ENCODE measurements around the gene CYSTM1.

DNA sequence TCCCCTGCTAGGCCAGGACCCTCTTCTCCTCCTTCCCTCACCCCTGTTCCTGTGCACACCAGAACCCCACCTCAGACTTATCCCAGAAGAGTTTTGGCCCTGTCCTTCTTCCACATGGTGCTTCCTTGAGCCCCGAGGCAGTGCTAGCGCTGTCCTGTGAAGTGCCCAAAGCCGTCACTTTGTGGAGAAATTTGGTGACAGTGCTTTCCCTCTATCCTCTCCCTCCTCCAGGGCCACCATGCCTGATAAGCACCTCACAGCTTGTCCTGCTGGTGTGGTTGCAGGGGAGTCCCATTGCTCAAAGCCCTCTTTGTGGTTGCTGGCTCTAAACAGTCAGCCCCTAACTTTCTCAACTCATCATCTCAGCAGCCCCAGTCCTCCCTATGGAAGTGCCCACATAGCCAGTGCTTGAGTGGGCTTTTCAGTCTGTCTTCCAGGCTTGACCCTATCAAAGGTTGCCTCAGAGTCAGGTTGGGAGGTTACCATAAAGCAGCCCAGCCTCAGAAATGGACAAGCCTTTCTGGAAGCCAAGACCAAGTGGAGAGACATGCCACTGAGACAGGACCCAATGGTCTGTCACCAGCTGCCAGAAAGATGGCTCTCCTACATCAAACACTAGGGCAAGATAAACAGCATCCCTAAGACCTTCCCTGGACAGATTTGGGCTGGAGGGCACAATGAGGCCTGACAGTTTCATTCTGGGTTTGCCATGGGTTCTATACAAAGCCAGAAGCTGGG is 31.3 kb upstream of the CYSTM1 start:
- TF ChIP-seq, protein P1, sequence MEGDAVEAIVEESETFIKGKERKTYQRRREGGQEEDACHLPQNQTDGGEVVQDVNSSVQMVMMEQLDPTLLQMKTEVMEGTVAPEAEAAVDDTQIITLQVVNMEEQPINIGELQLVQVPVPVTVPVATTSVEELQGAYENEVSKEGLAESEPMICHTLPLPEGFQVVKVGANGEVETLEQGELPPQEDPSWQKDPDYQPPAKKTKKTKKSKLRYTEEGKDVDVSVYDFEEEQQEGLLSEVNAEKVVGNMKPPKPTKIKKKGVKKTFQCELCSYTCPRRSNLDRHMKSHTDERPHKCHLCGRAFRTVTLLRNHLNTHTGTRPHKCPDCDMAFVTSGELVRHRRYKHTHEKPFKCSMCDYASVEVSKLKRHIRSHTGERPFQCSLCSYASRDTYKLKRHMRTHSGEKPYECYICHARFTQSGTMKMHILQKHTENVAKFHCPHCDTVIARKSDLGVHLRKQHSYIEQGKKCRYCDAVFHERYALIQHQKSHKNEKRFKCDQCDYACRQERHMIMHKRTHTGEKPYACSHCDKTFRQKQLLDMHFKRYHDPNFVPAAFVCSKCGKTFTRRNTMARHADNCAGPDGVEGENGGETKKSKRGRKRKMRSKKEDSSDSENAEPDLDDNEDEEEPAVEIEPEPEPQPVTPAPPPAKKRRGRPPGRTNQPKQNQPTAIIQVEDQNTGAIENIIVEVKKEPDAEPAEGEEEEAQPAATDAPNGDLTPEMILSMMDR (IDR thresholded peaks at IDR 0.05; ENCODE audit: borderline replicate concordance, extremely low read depth, low read length, poor library complexity, severe bottlenecking): no peak
- TF ChIP-seq EZH2 (IDR thresholded peaks at IDR 0.05; ENCODE audit: borderline replicate concordance, low read depth, low read length, severe bottlenecking): no peak
